GM21825 (cell line): ENCODE results near the gene ACKR3.

Source experiments
- ATAC-seq: cut with Tn5 transposase; IDR thresholded peaks from one replicate; pipeline ENCODE4 v1.9.1; 2021; ENCODE audit warnings: mild to moderate bottlenecking, moderate library complexity; ENCODE audit not compliant: unreplicated experiment

Gene ACKR3

GRCh38 chr2:236582968-236583367 is 13.3 kb downstream of the ACKR3 start:
- no peak for ATAC-seq

GRCh38 chr2:236583621-236584203 is 14.1 kb downstream of the ACKR3 start:
- ATAC-seq, result no peak

DNA sequence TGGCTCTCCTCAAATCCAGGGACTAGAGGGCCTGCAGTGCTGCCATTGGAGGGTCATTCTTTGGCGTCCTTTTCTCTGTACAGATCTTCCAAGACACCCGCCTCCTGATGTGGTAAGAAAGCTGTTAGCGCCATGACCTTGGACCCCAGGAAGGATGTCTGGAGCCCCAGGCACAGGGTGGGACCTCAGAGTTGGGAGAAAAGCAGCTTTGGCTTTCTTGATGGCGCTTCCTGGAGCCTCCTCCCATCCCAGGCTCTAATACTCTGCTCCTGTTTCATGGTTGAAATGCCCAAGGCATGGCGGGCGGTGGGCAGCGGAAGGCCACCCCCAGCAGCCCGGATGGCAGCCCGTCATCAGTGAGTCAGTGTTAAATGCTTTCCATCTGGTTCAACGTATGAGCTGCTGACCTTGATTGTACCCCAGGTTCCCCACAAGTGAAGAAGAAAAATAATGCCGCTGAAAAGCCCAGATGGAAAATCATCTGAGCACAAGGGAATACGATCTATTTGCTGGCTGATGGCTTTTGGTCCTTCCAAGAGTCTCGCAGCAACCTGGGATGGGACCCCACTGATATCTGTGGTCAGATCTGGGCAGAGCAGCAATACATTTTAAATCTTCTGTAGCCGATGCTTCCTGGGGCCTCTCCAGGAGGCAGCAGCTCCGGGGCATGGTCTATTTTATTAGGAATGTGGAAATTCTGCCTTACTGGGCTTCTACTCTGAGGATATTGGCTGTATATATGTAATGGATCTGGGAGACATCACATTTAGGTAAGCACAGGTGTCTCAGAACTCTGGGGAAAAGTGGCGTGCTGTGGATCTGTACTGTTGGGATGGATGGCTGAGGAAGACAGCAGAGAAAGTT is 15.1 kb downstream of the ACKR3 start:
- no peak for ATAC-seq

DNA sequence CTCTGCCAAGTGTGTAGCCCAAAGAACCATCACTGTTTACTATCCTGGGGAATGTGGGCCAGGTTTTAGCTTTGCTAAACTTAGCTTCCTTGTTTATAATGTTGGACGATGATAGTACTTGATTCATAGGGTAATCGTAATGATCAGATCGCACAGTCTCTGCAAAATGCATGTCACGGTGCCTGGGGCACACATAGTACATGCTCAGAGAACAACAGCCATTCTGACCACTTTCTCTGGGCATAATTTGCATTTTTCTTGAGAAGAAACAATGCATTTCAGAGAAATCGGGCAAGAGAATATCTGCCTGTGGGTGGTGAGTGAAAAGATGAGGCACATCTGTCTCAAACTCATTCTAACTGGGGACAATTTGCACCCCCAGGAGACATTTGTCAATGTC is 16.3 kb downstream of the ACKR3 start:
- no peak for ATAC-seq

- ATAC-seq, result no peak
These were observed 18.5 kb downstream of the ACKR3 start for GRCh38 chr2:236587861-236588815.

DNA sequence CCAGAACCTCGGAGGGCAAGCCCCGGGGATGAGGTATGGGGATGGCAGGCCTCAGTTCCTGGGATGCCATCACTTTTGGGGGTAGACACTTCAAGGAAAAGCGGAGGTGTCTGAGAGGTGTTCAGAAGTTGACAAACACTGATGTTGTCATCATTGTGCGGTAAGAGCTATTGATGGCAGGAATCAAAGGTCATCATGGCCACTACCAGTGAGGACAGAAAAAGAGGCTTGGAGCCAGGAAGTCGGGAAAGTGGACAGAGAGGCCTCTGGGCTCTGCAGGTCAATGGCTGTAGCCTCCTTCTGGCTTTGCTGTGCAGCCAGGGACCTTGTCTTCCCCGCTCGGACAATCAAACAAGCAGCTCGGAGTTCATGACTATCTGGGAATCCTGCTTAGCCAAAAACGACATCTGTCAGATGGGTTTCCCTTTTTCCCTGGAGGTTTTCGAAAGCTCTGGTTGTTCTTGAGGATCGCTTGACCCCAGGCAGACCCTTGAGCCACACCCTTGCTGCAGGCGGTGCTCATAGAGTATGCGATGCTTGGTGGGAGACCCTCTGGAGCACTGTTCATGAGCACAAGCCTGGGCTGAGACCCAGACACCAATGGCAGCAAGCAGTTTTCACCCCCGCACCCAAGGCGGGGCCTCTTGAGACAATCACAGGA is 19.4 kb downstream of the ACKR3 start:
- no peak for ATAC-seq

DNA sequence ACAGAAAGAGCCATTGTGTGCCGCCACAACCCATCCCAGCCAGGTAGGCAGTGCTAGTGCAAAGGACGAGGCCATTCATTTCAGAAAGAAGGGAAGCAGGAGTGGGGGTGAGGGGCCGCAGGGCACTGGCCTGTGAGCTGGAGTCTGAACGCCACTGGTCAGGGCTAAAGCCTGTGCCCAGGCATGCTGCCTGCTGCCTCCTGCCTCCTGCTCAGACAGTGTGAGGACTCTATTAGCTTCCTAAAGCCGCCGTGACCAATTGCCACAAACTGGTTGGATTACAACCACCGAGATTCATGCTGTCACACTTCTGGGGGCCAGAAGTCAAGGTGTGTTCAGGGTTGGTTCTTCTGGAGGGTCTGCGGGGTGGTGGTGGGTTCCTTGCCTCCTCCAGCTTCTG is 21.2 kb downstream of the ACKR3 start:
- ATAC-seq, result no peak

DNA sequence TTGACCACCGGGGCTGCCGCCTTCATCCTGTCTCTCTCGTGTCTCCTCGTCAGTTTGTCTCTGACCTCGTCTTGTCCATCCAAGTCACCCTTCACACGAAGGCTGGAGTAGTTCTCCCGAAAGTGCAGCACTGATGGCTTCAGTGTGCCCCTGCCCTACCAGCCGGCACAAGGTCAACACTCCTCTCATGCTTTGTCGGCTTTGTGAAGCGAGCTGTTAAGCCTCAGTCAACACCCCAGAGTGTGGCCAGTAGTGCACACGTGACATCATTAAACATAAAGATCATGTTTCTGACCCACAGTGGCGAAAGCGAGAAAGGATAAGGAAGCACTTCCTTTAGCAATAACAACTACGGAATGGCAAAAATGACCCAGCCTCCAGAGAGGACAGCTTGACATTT is 23.2 kb downstream of the ACKR3 start:
- no peak for ATAC-seq

- no peak for ATAC-seq
These were observed 23.9 kb downstream of the ACKR3 start for GRCh38 chr2:236593531-236593930.

DNA sequence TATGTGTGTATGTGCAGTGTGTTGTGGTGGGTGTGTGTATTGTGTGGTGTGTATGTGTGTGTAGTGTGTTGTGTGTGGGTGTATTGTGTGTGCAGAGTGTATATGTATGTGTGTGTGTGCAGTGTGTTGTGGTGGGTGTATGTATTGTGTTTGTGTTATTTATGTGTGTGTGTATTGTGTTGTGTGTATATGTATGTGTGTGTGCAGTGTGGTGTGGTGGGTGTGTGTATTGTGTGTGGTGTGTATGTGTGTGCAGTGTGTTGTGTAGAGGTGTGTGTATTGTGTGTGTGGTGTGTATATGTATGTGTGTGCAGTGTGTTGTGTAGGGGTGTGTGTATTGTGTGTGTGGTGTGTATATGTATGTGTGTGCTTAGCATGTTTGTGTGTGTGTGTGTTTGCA is 24.3 kb downstream of the ACKR3 start:
- ATAC-seq, result no peak

GRCh38 chr2:236597629-236598028 is 28.0 kb downstream of the ACKR3 start:
- ATAC-seq, result no peak

- ATAC-seq, result no peak
These were observed 29.4 kb downstream of the ACKR3 start for GRCh38 chr2:236599059-236599458.

DNA sequence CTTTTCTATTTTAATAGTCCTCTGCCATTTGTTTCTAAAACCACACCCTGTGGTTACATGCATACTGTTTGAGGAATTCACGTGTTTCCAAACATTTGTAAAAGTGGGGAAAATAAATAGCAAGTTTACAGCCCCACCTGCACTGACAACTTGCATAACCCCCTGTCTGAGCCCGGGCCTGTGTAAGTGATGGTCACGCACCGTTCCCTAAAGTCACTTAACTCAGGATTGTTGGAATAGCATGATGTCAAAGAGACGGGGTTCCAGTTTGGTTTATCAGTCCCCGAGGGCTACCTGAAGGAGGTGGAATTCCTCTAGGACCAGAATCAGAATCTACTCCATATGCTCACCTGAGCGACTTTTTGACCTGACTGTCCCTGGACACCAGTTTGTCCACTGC is 30.5 kb downstream of the ACKR3 start:
- no peak for ATAC-seq

DNA sequence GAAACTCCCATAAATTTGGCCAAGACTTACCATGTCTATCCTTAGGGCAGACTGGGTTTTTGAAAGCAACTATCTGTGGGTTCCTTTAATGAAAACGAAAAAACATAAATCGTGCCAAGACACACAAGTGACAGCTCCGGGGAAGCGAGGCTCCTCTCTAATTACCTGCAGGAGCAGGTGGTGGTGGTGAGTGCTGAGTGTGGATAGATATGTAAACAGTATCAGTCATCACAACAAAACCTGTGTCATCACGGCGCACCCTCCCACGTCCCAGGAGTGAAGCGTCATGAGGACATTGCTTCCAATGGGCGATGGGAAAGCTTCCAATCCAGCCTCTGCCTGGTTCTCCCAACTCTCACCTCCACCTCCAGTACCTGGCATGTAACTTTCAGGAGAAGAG is 31.3 kb downstream of the ACKR3 start:
- ATAC-seq, result no peak

DNA sequence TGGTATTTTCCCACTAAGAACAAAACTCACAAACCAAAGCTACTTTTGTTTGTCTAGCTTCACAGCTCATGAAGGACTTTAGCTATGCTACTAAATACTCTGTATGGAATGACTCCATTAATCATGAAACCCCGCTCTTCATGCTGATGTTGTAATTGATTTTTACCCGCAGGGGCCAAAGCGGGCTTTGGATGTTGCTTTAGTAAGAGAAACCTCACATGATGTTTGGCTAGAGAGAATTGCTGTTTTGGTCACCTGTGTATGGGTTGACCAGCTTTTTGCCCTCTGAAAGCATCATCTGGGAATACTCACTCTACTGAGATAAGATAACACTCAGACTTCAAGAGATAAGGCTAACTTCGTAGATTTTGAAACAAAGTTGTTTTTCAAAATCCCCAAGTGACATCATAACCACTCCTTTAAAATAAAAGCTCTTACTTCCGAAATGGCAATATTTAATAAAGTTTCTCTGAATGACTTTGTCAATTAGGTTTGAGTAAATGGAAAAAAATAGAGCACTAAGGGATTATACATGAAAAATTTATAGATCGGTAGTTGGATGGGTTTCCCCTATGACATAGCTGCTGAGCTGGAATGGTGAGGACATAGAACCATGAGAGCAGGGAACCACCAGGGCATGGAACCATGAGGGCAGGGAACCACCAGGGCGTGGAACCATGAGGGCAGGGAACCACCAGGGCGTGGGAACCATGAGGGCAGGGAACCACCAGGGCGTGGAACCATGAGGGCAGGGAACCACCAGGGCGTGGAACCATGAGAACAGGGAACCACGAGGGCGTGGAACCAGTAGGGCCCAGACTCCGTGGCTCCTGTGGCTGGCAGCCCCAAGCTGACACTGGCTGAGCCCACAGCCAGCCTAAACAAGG is 31.9 kb downstream of the ACKR3 start:
- no peak for ATAC-seq

DNA sequence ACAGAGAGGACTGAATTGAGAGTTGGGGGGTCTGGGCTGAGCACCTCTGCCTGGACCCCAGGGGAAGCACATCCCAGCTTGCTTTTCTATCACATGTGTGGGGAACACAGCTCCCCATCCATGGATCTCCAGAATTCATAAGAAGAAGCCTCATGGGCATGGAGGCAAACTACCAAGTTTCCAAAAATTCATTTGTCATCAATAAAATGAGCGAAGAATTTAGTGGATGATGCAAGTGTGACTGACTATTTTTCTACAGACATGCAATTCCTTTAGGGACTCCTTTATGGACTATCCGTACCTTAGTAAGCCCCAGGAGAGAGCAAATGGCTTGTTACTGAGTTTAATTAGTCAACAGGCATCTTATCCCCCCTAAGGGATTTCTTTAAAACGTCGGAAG is 33.1 kb downstream of the ACKR3 start:
- no peak for ATAC-seq

- no peak for ATAC-seq
These were observed 33.9 kb downstream of the ACKR3 start for GRCh38 chr2:236603361-236604015.

DNA sequence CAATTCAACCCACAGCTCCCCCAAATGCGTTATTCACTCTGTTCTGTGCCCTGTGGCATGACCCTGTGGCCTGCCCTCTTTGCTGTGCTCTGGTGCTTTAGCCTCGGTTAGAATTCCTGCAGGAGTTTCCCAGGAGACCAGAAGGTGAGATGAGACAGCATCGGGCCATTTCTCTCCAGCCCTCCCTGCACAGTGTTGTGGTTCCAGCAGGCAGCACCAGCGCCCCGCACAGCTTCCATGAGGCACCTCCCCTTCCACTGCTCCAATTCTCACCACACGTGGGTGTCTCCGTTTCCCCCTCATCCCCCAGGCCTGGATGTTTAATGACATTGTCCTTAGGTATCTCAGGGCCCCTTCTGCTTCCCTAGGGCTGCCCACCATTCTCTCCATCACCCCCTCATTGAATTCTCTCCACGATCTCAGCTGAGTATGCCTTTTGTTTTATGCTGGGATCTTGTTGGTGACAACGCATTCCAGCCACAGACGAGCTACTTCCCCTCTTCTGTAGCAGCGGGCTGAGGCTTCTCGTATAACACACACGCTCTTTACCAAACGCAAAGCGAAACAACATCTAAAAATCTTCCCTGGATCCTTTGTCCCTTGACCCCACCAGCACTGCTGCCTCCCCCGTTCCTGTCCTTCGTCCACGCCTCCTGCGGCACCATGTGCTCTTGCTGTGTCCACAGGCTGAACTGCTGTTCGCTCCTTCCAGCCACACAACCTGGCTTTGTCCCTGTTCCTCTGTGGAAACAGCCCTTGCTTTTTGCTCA is 35.1 kb downstream of the ACKR3 start:
- ATAC-seq, result no peak

- no peak for ATAC-seq
These were observed 35.7 kb downstream of the ACKR3 start for GRCh38 chr2:236605345-236605734.
